SK-N-MC (cell line): ENCODE results near the gene RAB10.

Experiments used
- EZH2 ChIP-seq: fragments of 200-600 bp; sonication (generic); IDR thresholded peaks from one replicate; pipeline ENCODE4 v1.6.1; 2017; ENCODE audit warnings: antibody characterized with exemption
- POLR2AphosphoS5 ChIP-seq: IDR thresholded peaks from 2 replicates; pipeline ENCODE4 v1.6.1; 2012; ENCODE audit warnings: mild to moderate bottlenecking, low read depth, low read length, borderline replicate concordance

DNA sequence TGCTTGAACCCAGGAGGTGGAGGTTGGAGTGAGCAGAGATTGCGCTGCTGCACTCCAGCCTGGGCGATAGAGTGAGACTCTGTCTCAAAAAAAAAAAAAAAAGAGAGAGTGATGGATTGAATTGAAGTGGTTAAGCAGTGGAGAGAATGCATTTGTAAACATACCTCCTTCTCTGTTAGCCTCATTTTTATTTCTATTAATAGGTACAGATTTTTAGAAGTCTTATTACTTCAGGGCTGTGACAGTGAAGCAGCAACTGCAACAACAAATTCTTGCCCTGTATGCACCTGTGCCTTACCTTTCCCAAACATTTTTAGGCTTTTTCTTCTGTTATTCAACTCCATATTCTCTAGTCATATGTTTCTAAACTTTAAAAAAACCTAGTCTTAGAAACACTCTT is 55.5 kb downstream of the RAB10 start:
- no peak for TF ChIP-seq EZH2
- TF ChIP-seq POLR2AphosphoS5, result no peak
